ENCODE data around the gene RSRP1.
"Not testable (repeated sequence)": the region's sequence is repeated elsewhere in the genome, so short reads cannot be mapped to it uniquely, and the experiment has no call there.

Gene RSRP1

GRCh38 chr1:25247024-25247828 is at the start of gene RSRP1:
Gene RSRP1, minus strand, starts transcription at chr1:25247454. Its CDS starts 491 bp downstream, at chr1:25246963.
- peak; percentile 99 for DNase-seq (ENCODE audit: low spot score)

- not testable (repeated sequence) for DNase-seq (ENCODE audit: low spot score)
These were observed 49.2 kb upstream of the RSRP1 start for GRCh38 chr1:25296501-25296900.

- not testable (repeated sequence) for DNase-seq (ENCODE audit: low spot score)
These were observed 47.9 kb upstream of the RSRP1 start for GRCh38 chr1:25294889-25295826.

GRCh38 chr1:25293426-25293825 is 46.2 kb upstream of the RSRP1 start:
- DNase-seq (ENCODE audit: low spot score) = not testable (repeated sequence)

GRCh38 chr1:25290043-25290442 is 42.8 kb upstream of the RSRP1 start:
- not testable (repeated sequence) for DNase-seq (ENCODE audit: low spot score)

GRCh38 chr1:25288573-25289101 is 41.4 kb upstream of the RSRP1 start:
- not testable (repeated sequence) for DNase-seq (ENCODE audit: low spot score)

- DNase-seq (ENCODE audit: low spot score) = not testable (repeated sequence)
These were observed 39.9 kb upstream of the RSRP1 start for GRCh38 chr1:25287164-25287563.

- not testable (repeated sequence) for DNase-seq (ENCODE audit: low spot score)
These were observed 38.6 kb upstream of the RSRP1 start for GRCh38 chr1:25285862-25286261.

GRCh38 chr1:25279693-25280111 is 32.4 kb upstream of the RSRP1 start:
- not testable (repeated sequence) for DNase-seq (ENCODE audit: low spot score)

- not testable (repeated sequence) for DNase-seq (ENCODE audit: low spot score)
These were observed 31.5 kb upstream of the RSRP1 start for GRCh38 chr1:25278790-25279189.

- DNase-seq (ENCODE audit: low spot score) = not testable (repeated sequence)
These were observed 31.1 kb upstream of the RSRP1 start for GRCh38 chr1:25278358-25278757.

- DNase-seq (ENCODE audit: low spot score) = not testable (repeated sequence)
These were observed 30.0 kb upstream of the RSRP1 start for GRCh38 chr1:25277295-25277694.

GRCh38 chr1:25275648-25276047 is 28.4 kb upstream of the RSRP1 start:
- DNase-seq (ENCODE audit: low spot score) = not testable (repeated sequence)

GRCh38 chr1:25272238-25272637 is 25.0 kb upstream of the RSRP1 start, which contains the start of gene RHD:
Gene RHD, plus strand, starts transcription at chr1:25272509. Its CDS starts 39 bp downstream, at chr1:25272548.
- not testable (repeated sequence) for DNase-seq (ENCODE audit: low spot score)

GRCh38 chr1:25268143-25268760 is 21.0 kb upstream of the RSRP1 start:
- DNase-seq (ENCODE audit: low spot score) = not testable (repeated sequence)

GRCh38 chr1:25267288-25268142 is 20.3 kb upstream of the RSRP1 start:
- peak; percentile 76 for DNase-seq (ENCODE audit: low spot score)

GRCh38 chr1:25266554-25267287 is 19.5 kb upstream of the RSRP1 start:
- DNase-seq (ENCODE audit: low spot score) = not testable (repeated sequence)

- DNase-seq (ENCODE audit: low spot score) = not testable (repeated sequence)
These were observed 13.1 kb upstream of the RSRP1 start for GRCh38 chr1:25260336-25260735.

- DNase-seq (ENCODE audit: low spot score) = not testable (repeated sequence)
These were observed 12.6 kb upstream of the RSRP1 start for GRCh38 chr1:25259813-25260212.

GRCh38 chr1:25257196-25257595 is 9.9 kb upstream of the RSRP1 start:
- DNase-seq (ENCODE audit: low spot score) = no peak

Measured in kidney tubule cell (primary cell).